Stomach smooth muscle (tissue), 2 donors: ENCODE data around the gene SYNRG.

Experiments
- H3K27ac ChIP-seq: one replicate; pipeline ENCODE4 v1.7.0; 2013; ENCODE audit warnings: mild to moderate bottlenecking, low read length, inconsistent platforms
- H3K27me3 ChIP-seq, 2 donors: one replicate each; pipeline ENCODE4 v1.7.0; 2013; ENCODE audit warnings: low read length in 2 of 2; ENCODE audit not compliant: insufficient read depth in 2 of 2, control insufficient read depth in 1 of 2
- H3K36me3 ChIP-seq, 2 donors: one replicate each; pipeline ENCODE4 v1.7.0; 2013; ENCODE audit warnings: low read length in 2 of 2; ENCODE audit not compliant: control insufficient read depth in 2 of 2, insufficient read depth in 2 of 2
- H3K4me1 ChIP-seq: one replicate; pipeline ENCODE4 v1.7.0; 2013; ENCODE audit warnings: low read length; ENCODE audit not compliant: control insufficient read depth, insufficient read depth
- H3K4me3 ChIP-seq, 2 donors: one replicate each; pipeline ENCODE4 v1.7.0; 2013; ENCODE audit warnings: low read length in 2 of 2
- H3K9ac ChIP-seq, 2 donors: one replicate each; pipeline ENCODE4 v1.7.0; 2013; ENCODE audit warnings: low read length in 2 of 2, mild to moderate bottlenecking in 1 of 2
- H3K9me3 ChIP-seq, 2 donors: one replicate each; pipeline ENCODE4 v1.7.0; 2013; ENCODE audit warnings: low read length in 2 of 2; ENCODE audit not compliant: control insufficient read depth in 2 of 2
- donor health status: healthy.
- donor health status: Pancreatic carcinoma.

Gene SYNRG

GRCh38 chr17:37567137-37567536, 42.1 kb downstream of the SYNRG start:
- Histone ChIP-seq H3K9me3 (no peaks in the 10 kb centered on the region), H3K9ac (no peak overlapping the region), H3K27me3 (no peaks in the 10 kb centered on the region), H3K27ac (no peak overlapping the region), H3K4me3 (no peak overlapping the region), H3K4me1 (no peaks in the 10 kb centered on the region), H3K36me3 (peaks cover 15 to 29% of the 10 kb centered on the region in 2 donors)

GRCh38 chr17:37564252-37564651, 45.0 kb downstream of the SYNRG start:
- peaks cover 15 to 29% of the 10 kb centered on the region in 2 donors for H3K36me3 ChIP-seq

GRCh38 chr17:37562016-37562745, 47.0 kb downstream of the SYNRG start:
- no peaks in the 10 kb centered on the region for H3K9me3 ChIP-seq
- no peak overlapping the region for H3K27ac ChIP-seq
- no peak overlapping the region for H3K9ac ChIP-seq
- no peaks in the 10 kb centered on the region for H3K27me3 ChIP-seq
- peaks cover 20 to 31% of the 10 kb centered on the region in 2 donors for H3K36me3 ChIP-seq
- no peaks in the 10 kb centered on the region for H3K4me1 ChIP-seq
- H3K4me3 ChIP-seq: no peak overlapping the region

More at GRCh38 chr17:37564252-37564651, 45.0 kb downstream of the SYNRG start:
- no peaks in the 10 kb centered on the region for H3K27me3 ChIP-seq
- no peak overlapping the region for H3K4me3 ChIP-seq
- H3K27ac ChIP-seq: no peak overlapping the region
- H3K9me3 ChIP-seq: no peaks in the 10 kb centered on the region
- no peaks in the 10 kb centered on the region for H3K4me1 ChIP-seq
- H3K9ac ChIP-seq: no peak overlapping the region

- H3K36me3 ChIP-seq: peaks cover 18 to 31% of the 10 kb centered on the region in 2 donors
- no peak overlapping the region for H3K27ac ChIP-seq
- H3K9me3 ChIP-seq: no peaks in the 10 kb centered on the region
- H3K4me3 ChIP-seq: no peak overlapping the region
- no peak overlapping the region for H3K9ac ChIP-seq
- H3K4me1 ChIP-seq: no peaks in the 10 kb centered on the region
- H3K27me3 ChIP-seq: no peaks in the 10 kb centered on the region
Observed at GRCh38 chr17:37558299-37558698, 50.9 kb downstream of the SYNRG start.

- no peaks in the 10 kb centered on the region for H3K27me3 ChIP-seq
- H3K4me1 ChIP-seq: no peaks in the 10 kb centered on the region
- H3K9me3 ChIP-seq: no peaks in the 10 kb centered on the region
- H3K4me3 ChIP-seq: no peak overlapping the region
- H3K27ac ChIP-seq: no peak overlapping the region
- H3K9ac ChIP-seq: no peak overlapping the region
- H3K36me3 ChIP-seq: peaks cover 23 to 37% of the 10 kb centered on the region in 2 donors
Observed at GRCh38 chr17:37557482-37557881, 51.7 kb downstream of the SYNRG start.

- Histone ChIP-seq H3K4me3 (no peak overlapping the region), H3K36me3 (peaks cover 22 to 28% of the 10 kb centered on the region in 2 donors), H3K9ac (no peak overlapping the region), H3K9me3 (no peaks in the 10 kb centered on the region), H3K27ac (no peak overlapping the region), H3K27me3 (no peaks in the 10 kb centered on the region), H3K4me1 (no peaks in the 10 kb centered on the region)
Observed at GRCh38 chr17:37555386-37555785, 53.8 kb downstream of the SYNRG start.

GRCh38 chr17:37553401-37553966, 55.7 kb downstream of the SYNRG start:
- no peaks in the 10 kb centered on the region for H3K9me3 ChIP-seq
- H3K4me3 ChIP-seq: no peak overlapping the region
- H3K9ac ChIP-seq: no peak overlapping the region
- no peaks in the 10 kb centered on the region for H3K27me3 ChIP-seq
- peaks cover 15 to 25% of the 10 kb centered on the region in 2 donors for H3K36me3 ChIP-seq
- no peak overlapping the region for H3K27ac ChIP-seq
- no peaks in the 10 kb centered on the region for H3K4me1 ChIP-seq

GRCh38 chr17:37551788-37552187, 57.4 kb downstream of the SYNRG start:
- H3K27me3 ChIP-seq: no peaks in the 10 kb centered on the region
- peaks cover 10 to 14% of the 10 kb centered on the region in 2 donors for H3K36me3 ChIP-seq
- no peak overlapping the region for H3K27ac ChIP-seq
- no peak overlapping the region for H3K9ac ChIP-seq
- H3K4me3 ChIP-seq: no peak overlapping the region
- H3K9me3 ChIP-seq: no peaks in the 10 kb centered on the region
- no peaks in the 10 kb centered on the region for H3K4me1 ChIP-seq

- Histone ChIP-seq H3K4me1 (no peaks in the 10 kb centered on the region), H3K9me3 (no peaks in the 10 kb centered on the region), H3K9ac (no peak overlapping the region), H3K27me3 (no peaks in the 10 kb centered on the region), H3K4me3 (no peak overlapping the region), H3K36me3 (peaks cover 2 to 3% of the 10 kb centered on the region in 2 donors), H3K27ac (no peak overlapping the region)
Observed at GRCh38 chr17:37547986-37548385, 61.2 kb downstream of the SYNRG start.

GRCh38 chr17:37546302-37546701, 62.9 kb downstream of the SYNRG start:
- Histone ChIP-seq H3K27ac (no peak overlapping the region), H3K4me3 (no peak overlapping the region), H3K4me1 (no peaks in the 10 kb centered on the region), H3K9me3 (no peaks in the 10 kb centered on the region), H3K27me3 (no peaks in the 10 kb centered on the region), H3K9ac (no peak overlapping the region), H3K36me3 (peaks cover 11% of the 10 kb centered on the region in 2 donors)

- H3K36me3 ChIP-seq: peaks cover 17% of the 10 kb centered on the region in 2 donors
- no peaks in the 10 kb centered on the region for H3K27me3 ChIP-seq
- H3K4me1 ChIP-seq: no peaks in the 10 kb centered on the region
- no peak overlapping the region for H3K9ac ChIP-seq
- no peak overlapping the region for H3K27ac ChIP-seq
- no peaks in the 10 kb centered on the region for H3K9me3 ChIP-seq
- H3K4me3 ChIP-seq: no peak overlapping the region
Observed at GRCh38 chr17:37545486-37545885, 63.7 kb downstream of the SYNRG start.
